ENCODE results near the gene TEK. TPM values are rescaled to one million over a fixed set of nuclear protein-coding genes. Genes with fewer than 3 reads are reported as not detected.

TEK gene
- total RNA-seq, 1 donor from 2014 or later: 2.7 TPM

- Mint-ChIP-seq H3K27ac (ENCODE audit: unreplicated experiment) (no peak overlapping the region), H3K27me3 (ENCODE audit: low read depth) (no peaks in the 10 kb centered on the region), H3K9me3 (ENCODE audit: low read depth) (no peaks in the 10 kb centered on the region), H3K36me3 (ENCODE audit: low read depth) (no peaks in the 10 kb centered on the region), H3K4me1 (ENCODE audit: low read depth) (peaks cover 11% of the 10 kb centered on the region), H3K4me3 (ENCODE audit: unreplicated experiment) (no peak overlapping the region)
- TF ChIP-seq CTCF (IDR thresholded peaks at IDR 0.05): no peak
- no peak for DNase-seq (ENCODE audit: low spot score)
These were observed 22.7 kb downstream of the TEK start for GRCh38 chr9:27131731-27132130.

GRCh38 chr9:27133817-27134216 is 24.8 kb downstream of the TEK start:
- no peaks in the 10 kb centered on the region for H3K27me3 Mint-ChIP-seq (ENCODE audit: low read depth)
- TF ChIP-seq CTCF (IDR thresholded peaks at IDR 0.05): no peak
- no peak overlapping the region for H3K27ac Mint-ChIP-seq (ENCODE audit: unreplicated experiment)
- no peaks in the 10 kb centered on the region for H3K36me3 Mint-ChIP-seq (ENCODE audit: low read depth)
- H3K4me1 Mint-ChIP-seq (ENCODE audit: low read depth): peaks cover 11% of the 10 kb centered on the region
- no peaks in the 10 kb centered on the region for H3K9me3 Mint-ChIP-seq (ENCODE audit: low read depth)
- no peak for DNase-seq (ENCODE audit: low spot score)
- H3K4me3 Mint-ChIP-seq (ENCODE audit: unreplicated experiment): no peak overlapping the region

- H3K4me3 Mint-ChIP-seq (ENCODE audit: unreplicated experiment): no peak overlapping the region
- TF ChIP-seq CTCF (IDR thresholded peaks at IDR 0.05): no peak
- no peaks in the 10 kb centered on the region for H3K27me3 Mint-ChIP-seq (ENCODE audit: low read depth)
- H3K4me1 Mint-ChIP-seq (ENCODE audit: low read depth): no peaks in the 10 kb centered on the region
- no peaks in the 10 kb centered on the region for H3K9me3 Mint-ChIP-seq (ENCODE audit: low read depth)
- no peaks in the 10 kb centered on the region for H3K36me3 Mint-ChIP-seq (ENCODE audit: low read depth)
- DNase-seq (ENCODE audit: low spot score): no peak
- no peak overlapping the region for H3K27ac Mint-ChIP-seq (ENCODE audit: unreplicated experiment)
These were observed 33.4 kb downstream of the TEK start for GRCh38 chr9:27142299-27142930.

GRCh38 chr9:27145143-27145542 is 36.1 kb downstream of the TEK start:
- Mint-ChIP-seq H3K4me1 (ENCODE audit: low read depth) (no peaks in the 10 kb centered on the region), H3K36me3 (ENCODE audit: low read depth) (no peaks in the 10 kb centered on the region), H3K9me3 (ENCODE audit: low read depth) (no peaks in the 10 kb centered on the region), H3K27ac (ENCODE audit: unreplicated experiment) (no peak overlapping the region), H3K4me3 (ENCODE audit: unreplicated experiment) (no peak overlapping the region), H3K27me3 (ENCODE audit: low read depth) (no peaks in the 10 kb centered on the region)
- no peak for TF ChIP-seq CTCF (IDR thresholded peaks at IDR 0.05)
- no peak for DNase-seq (ENCODE audit: low spot score)

- Mint-ChIP-seq H3K27me3 (ENCODE audit: low read depth) (no peaks in the 10 kb centered on the region), H3K4me3 (ENCODE audit: unreplicated experiment) (no peak overlapping the region), H3K36me3 (ENCODE audit: low read depth) (no peaks in the 10 kb centered on the region), H3K9me3 (ENCODE audit: low read depth) (no peaks in the 10 kb centered on the region), H3K27ac (ENCODE audit: unreplicated experiment) (no peak overlapping the region), H3K4me1 (ENCODE audit: low read depth) (peaks cover 34% of the 10 kb centered on the region)
- no peak for TF ChIP-seq CTCF (IDR thresholded peaks at IDR 0.05)
- DNase-seq (ENCODE audit: low spot score): no peak
These were observed 40.6 kb downstream of the TEK start for GRCh38 chr9:27149651-27150050.

Data from chondrocyte (in vitro differentiated cells).